Esophagus muscularis mucosa (tissue), 4 donors: ENCODE results near the gene KRT5. TPM values are rescaled to one million over a fixed set of nuclear protein-coding genes. Genes with fewer than 3 reads are reported as not detected.
"Not testable (repeated sequence)": the region's sequence is repeated elsewhere in the genome, so short reads cannot be mapped to it uniquely, and the experiment has no call there.

Experiments used
- DNase-seq: peaks from one replicate; pipeline ENCODE4 v3.0.0-alpha.2; 2017; ENCODE audit errors: extremely low spot score
- H3K27ac ChIP-seq, 4 donors: fragments of 200-600 bp; sonication (generic); replicated peaks in 1 of 4; 1 replicate in 3 of 4; 2 replicates in 1 of 4; pipeline ENCODE4 v1.5.1; 2016 to 2019; ENCODE audit warnings: mild to moderate bottlenecking in 1 of 4
- H3K27me3 ChIP-seq, 4 donors: fragments of 200-600 bp; sonication (generic); one replicate each; pipeline versions ENCODE4 v1.5.1 to v1.6.0; 2016 to 2019
- H3K36me3 ChIP-seq, 4 donors: fragments of 200-600 bp; sonication (generic); one replicate each; pipeline ENCODE4 v1.5.1; 2016 to 2019
- H3K4me1 ChIP-seq, 4 donors: fragments of 200-600 bp; sonication (generic); one replicate each; pipeline ENCODE4 v1.5.1; 2016 to 2019
- H3K4me3 ChIP-seq, 4 donors: fragments of 200-600 bp; sonication (generic); 1 replicate in 2 of 4; 2 replicates in 2 of 4; pipeline ENCODE4 v1.5.1; 2016 to 2019; ENCODE audit warnings: mild to moderate bottlenecking in 4 of 4, moderate library complexity in 1 of 4
- H3K9me3 ChIP-seq, 4 donors: fragments of 200-600 bp; sonication (generic); 1 replicate in 3 of 4; 2 replicates in 1 of 4; pipeline ENCODE4 v1.5.1; 2016 to 2019
- EP300 ChIP-seq: sonication (generic); formaldehyde crosslinking; IDR thresholded peaks from one replicate; pipeline ENCODE4 v1.6.1; 2017; ENCODE audit warnings: antibody characterized with exemption
- POLR2A ChIP-seq: fragments of 450-650 bp; IDR thresholded peaks from one replicate; pipeline ENCODE4 v1.6.1; 2017; ENCODE audit warnings: antibody characterized with exemption, moderate library complexity, mild to moderate bottlenecking, low read depth
- POLR2AphosphoS5 ChIP-seq, 2 donors: sonication (generic); formaldehyde crosslinking; IDR thresholded peaks; one replicate each; pipeline ENCODE4 v1.6.1; 2017; ENCODE audit warnings: antibody characterized with exemption in 2 of 2
- WGBS: methylation state at CpG from one replicate; pipeline ENCODE4 v1.1.5; 2018; 5-methylcytosine and 5-hydroxymethylcytosine counted together
- intact Hi-C: fragments of 100-400 bp; cut with DNase I; formaldehyde crosslinking; loops from one replicate; pipeline ENCODE4 v1.15.1; 2023
- total RNA-seq, 4 donors: library from RNA; depleted of rRNA; stranded (reverse); fragments of >200 nt; gene quantifications; one replicate each; pipeline versions ENCODE4 v1.1.0 to v1.2.1, GENCODE V29; 2016
- TF ChIP-seq, protein P1 (sequence below), 3 experiments: fragments of 200-600 bp in 2 of 3; fragments of 450-650 bp in 1 of 3; sonication (generic) in 2 of 3; IDR thresholded peaks; one replicate each; pipeline ENCODE4 v1.5.1; 2017 to 2019; ENCODE audit warnings: antibody characterized with exemption in 3 of 3, mild to moderate bottlenecking in 2 of 3, moderate library complexity in 1 of 3

Gene KRT5
- total RNA-seq, 4 donors from 2014 or later: 0.46 to 1.2 TPM; not detected in 2

DNA sequence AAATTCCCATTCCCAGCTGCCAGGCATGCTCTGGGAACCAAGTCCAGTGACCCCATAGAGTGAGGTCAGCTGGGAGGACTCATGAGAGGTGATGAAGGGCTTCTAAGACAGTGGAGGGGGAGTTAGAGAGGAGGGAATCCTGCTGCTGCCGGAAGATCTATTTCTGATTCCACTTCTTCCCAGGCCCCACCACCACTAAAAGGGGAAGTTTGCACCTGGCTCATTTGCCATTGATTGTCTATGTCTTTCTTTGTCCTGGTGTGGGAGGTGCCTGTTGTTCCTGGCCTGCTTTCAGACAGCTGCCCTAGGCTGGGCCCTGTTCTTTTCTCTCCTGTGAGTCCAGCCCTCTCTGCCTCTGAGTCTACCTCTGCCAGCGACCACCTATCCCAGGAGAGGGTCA lies 24.1 kb downstream of the KRT5 start:
- Histone ChIP-seq H3K27ac (no peak overlapping the region), H3K9me3 (no peaks in the 10 kb centered on the region), H3K27me3 (no peaks in the 10 kb centered on the region), H3K36me3 (no peaks in the 10 kb centered on the region), H3K4me3 (no peak overlapping the region), H3K4me1 (peaks cover 7 to 19% (median 12%) of the 10 kb centered on the region in 4 donors)
- TF ChIP-seq, protein P1, sequence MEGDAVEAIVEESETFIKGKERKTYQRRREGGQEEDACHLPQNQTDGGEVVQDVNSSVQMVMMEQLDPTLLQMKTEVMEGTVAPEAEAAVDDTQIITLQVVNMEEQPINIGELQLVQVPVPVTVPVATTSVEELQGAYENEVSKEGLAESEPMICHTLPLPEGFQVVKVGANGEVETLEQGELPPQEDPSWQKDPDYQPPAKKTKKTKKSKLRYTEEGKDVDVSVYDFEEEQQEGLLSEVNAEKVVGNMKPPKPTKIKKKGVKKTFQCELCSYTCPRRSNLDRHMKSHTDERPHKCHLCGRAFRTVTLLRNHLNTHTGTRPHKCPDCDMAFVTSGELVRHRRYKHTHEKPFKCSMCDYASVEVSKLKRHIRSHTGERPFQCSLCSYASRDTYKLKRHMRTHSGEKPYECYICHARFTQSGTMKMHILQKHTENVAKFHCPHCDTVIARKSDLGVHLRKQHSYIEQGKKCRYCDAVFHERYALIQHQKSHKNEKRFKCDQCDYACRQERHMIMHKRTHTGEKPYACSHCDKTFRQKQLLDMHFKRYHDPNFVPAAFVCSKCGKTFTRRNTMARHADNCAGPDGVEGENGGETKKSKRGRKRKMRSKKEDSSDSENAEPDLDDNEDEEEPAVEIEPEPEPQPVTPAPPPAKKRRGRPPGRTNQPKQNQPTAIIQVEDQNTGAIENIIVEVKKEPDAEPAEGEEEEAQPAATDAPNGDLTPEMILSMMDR (IDR thresholded peaks at IDR 0.05): no peak
- intact Hi-C loops: no loop called here
- no peak for DNase-seq
- WGBS: 59% methylated on average over 2 of the region's 2 CpGs

DNA sequence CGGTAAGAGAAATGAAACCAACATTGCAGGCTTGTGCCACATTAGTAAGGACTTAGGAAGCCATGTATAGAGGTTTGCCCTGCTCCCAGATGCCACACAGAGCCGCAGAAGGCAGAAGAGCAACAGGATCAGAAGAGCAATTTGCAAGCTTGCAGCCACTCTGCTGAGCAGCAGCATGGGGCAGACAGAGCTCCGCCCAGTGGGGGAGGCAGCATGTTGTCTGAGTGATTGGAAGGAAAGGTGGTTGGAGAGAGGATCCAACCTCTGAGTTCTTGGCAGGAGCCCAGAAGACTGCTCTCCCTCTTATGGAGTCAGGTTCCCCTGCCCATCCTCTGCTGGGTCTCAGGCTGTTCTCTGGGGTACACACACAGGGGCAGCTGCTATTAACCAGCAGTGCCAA lies 24.8 kb downstream of the KRT5 start:
- no peaks in the 10 kb centered on the region for H3K36me3 ChIP-seq
- TF ChIP-seq, protein P1 (IDR thresholded peaks at IDR 0.05): no peak
- no peak for TF ChIP-seq POLR2A
- TF ChIP-seq POLR2AphosphoS5 (IDR thresholded peaks at IDR 0.05): no peak
- TF ChIP-seq EP300: no peak
- H3K27me3 ChIP-seq: no peaks in the 10 kb centered on the region
- intact Hi-C loops: no loop called here
- H3K9me3 ChIP-seq: no peaks in the 10 kb centered on the region
- 56% methylated on average over 3 of the region's 3 CpGs for WGBS
- DNase-seq: peak; percentile 91
- H3K27ac ChIP-seq: no peak overlapping the region
- H3K4me1 ChIP-seq: peaks cover 7 to 19% (median 12%) of the 10 kb centered on the region in 4 donors
- no peak overlapping the region for H3K4me3 ChIP-seq

DNA sequence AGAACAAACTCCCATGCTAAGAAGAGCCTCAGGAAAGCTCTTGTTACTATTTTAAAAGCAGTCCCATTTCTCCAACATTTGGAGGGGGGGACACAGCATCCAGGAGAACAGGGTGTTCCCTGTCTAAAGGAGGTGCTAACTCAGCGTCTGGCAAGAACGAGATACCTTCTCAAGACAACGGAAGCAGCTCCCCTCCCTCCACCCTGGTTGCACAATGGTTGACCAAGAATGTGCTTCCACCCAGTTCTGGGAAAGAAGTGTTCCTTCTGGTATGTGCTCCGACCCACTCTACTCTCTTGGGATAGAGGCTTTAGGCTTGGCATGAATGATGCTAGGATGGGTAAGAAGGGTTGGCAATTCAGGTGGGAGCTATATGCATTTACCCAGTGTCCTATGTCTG lies 25.7 kb downstream of the KRT5 start:
- H3K36me3 ChIP-seq: no peaks in the 10 kb centered on the region
- H3K27me3 ChIP-seq: no peaks in the 10 kb centered on the region
- 60% methylated on average over 1 of the region's 4 CpGs for WGBS
- TF ChIP-seq POLR2A (no peak), POLR2AphosphoS5 (IDR thresholded peaks at IDR 0.05) (peak; percentile 59 to 60), EP300 (peak; percentile 13)
- TF ChIP-seq, protein P1 (IDR thresholded peaks at IDR 0.05): no peak
- H3K9me3 ChIP-seq: no peaks in the 10 kb centered on the region
- peaks cover 7 to 19% (median 12%) of the 10 kb centered on the region in 4 donors for H3K4me1 ChIP-seq
- DNase-seq: peak; percentile 92
- H3K27ac ChIP-seq: no peak overlapping the region
- intact Hi-C loops: no loop called here
- no peak overlapping the region for H3K4me3 ChIP-seq

DNA sequence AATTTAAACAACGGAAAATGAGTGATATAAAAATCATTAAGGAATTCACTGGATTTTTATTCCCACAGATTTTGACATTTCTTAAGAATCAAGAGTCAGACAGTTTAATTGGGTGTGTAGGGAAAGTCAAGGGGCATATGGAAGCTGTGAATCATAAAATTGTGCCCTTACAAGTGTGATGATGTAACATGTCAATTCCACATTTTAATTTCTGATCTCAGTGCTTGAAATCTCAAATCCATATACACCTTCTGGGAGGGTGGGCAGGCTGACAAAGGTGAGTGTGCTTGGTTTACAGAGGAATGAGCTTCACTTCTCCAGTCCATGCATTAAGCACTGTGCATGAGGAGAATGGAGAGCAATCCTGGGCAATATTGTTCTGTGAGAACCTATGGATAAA lies 26.1 kb downstream of the KRT5 start:
- no peaks in the 10 kb centered on the region for H3K9me3 ChIP-seq
- WGBS: 76% methylated on average over 1 of the region's 1 CpG
- intact Hi-C loops: no loop called here

DNA sequence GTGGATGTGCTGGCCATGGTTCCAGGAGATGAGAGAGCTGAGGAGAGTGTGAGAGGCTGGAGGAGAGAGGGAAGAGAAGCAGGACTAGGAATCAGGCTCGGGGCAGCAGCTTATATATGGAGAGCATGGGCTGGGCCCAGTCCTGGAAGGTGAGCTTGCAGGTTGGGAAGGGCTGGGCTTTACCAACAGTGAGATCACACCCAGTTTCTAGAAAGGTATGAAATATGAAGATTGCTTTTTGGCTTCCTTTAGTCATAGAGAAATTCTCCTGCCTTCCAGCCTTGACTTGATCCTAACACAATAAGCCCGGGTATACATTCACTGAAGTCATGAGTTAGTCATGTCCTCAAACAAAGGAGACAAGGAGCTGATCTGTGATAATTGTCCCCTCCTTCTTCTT lies 27.0 kb downstream of the KRT5 start, which contains the start of gene KRT6A:
KRT6A (minus strand) TSS at position 86 of the 400 bp plus-strand sequence; CDS start at position 17, 69 bp downstream.
- no peaks in the 10 kb centered on the region for H3K27me3 ChIP-seq
- no peak for TF ChIP-seq POLR2AphosphoS5 (IDR thresholded peaks at IDR 0.05)
- TF ChIP-seq, protein P1 (IDR thresholded peaks at IDR 0.05): no peak
- WGBS: 98% methylated on average over 2 of the region's 2 CpGs
- peaks cover 7 to 19% (median 12%) of the 10 kb centered on the region in 4 donors for H3K4me1 ChIP-seq
- peak; percentile 84 for DNase-seq
- H3K36me3 ChIP-seq: no peaks in the 10 kb centered on the region
- no peak within 1 kb of the TSS for H3K4me3 ChIP-seq
- H3K27ac ChIP-seq: no peak within 1 kb of the TSS
- intact Hi-C loops: no loop called here
- no peaks in the 10 kb centered on the region for H3K9me3 ChIP-seq

More for the DNA sequence above, 26.1 kb downstream of the KRT5 start:
- DNase-seq: peak; percentile 77
- no peak overlapping the region for H3K4me3 ChIP-seq
- no peaks in the 10 kb centered on the region for H3K36me3 ChIP-seq
- no peaks in the 10 kb centered on the region for H3K27me3 ChIP-seq
- peaks cover 7 to 19% (median 12%) of the 10 kb centered on the region in 4 donors for H3K4me1 ChIP-seq
- H3K27ac ChIP-seq: no peak overlapping the region
- TF ChIP-seq, protein P1 (IDR thresholded peaks at IDR 0.05): no peak
- TF ChIP-seq EP300 (no peak), POLR2A (no peak), POLR2AphosphoS5 (IDR thresholded peaks at IDR 0.05) (no peak)

DNA sequence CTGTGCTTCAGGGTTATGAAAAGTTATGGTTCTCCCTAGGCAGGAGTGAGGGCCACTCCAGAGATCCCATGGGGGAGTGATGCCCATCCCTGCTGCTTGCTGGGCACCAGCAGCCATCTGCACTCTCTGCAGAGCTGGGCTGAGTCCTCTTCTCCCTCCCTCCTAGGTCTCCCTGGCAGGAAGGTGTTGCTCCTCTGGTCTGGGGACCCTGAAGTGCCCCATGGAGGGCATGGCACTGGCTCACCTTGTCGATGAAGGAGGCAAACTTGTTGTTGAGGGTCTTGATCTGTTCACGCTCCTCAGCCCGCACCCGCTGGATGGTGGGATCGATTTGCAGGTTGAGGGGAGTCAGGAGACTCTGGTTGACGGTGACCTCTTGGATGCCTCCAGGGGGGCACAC lies 27.8 kb downstream of the KRT5 start:
- H3K36me3 ChIP-seq, H3K9me3 ChIP-seq, intact Hi-C loops, H3K27ac ChIP-seq, H3K27me3 ChIP-seq, H3K4me3 ChIP-seq: not testable (repeated sequence)
- peaks cover 7 to 19% (median 12%) of the 10 kb centered on the region in 4 donors for H3K4me1 ChIP-seq
- WGBS: no CpG with 5 or more reads among the region's 6 CpGs
- peak; percentile 87 for DNase-seq

DNA sequence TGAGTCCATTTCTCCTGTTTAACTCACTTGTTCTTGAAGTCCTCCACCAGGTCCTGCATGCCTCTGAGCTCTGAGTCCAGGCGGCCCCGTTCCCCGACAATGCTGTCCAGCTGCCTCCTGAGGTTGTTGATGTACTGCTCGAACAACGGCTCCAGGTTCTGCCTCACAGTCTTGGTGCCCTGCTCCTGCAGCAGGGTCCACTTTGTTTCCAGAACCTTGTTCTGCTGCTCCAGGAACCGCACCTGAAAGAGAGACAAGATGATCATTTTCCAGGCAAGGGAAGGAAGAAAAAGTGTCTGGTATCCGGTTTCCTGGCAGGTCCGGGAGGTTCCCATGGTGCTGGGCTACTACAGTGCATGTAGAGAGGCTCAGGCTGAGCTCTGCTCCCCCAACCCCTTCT lies 28.7 kb downstream of the KRT5 start:
- H3K27ac ChIP-seq, H3K27me3 ChIP-seq, H3K36me3 ChIP-seq, H3K9me3 ChIP-seq, H3K4me3 ChIP-seq, intact Hi-C loops, DNase-seq: not testable (repeated sequence)
- 92% methylated on average over 8 of the region's 8 CpGs for WGBS
- H3K4me1 ChIP-seq: peaks cover 7 to 18% (median 10%) of the 10 kb centered on the region in 4 donors
